ENCODE data around the gene PIGP. TPM values are rescaled to one million over a fixed set of nuclear protein-coding genes. Genes with fewer than 3 reads are reported as not detected.

Gene PIGP
- total RNA-seq, 4 donors from 2014 or later, result 6.0 to 17.5 (median 13.2) TPM

DNA sequence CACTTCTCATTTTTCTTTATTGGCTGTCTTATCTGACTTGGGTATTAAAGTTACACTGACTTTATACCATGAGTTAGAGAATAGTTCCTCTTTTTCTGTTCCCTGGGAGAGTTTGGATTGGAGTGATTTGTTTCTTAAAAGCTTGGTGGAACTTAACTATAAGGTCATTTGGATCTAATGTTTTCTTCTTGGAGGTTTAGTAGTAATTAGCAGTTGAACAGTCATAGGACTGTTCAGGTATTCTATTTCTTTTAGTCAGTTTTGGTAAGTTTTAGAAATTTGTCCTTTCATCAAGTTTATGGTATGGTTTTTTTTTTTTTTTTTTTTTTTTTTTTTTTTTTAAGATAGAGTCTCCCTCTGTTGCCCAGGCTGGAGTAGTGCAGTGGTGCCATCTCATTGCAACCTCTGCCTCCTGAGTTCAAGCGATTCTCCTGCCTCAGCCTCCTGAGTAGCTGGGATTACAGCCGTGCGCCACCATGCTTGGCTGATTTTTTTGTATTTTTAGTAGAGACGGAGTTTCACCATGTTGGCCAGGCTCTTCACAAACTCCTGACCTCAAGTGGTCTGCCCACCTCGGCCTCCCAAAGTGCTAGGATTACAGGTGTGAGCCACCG lies 6.4 kb upstream of the PIGP start:
- intact Hi-C loops (cut with DNase I; ENCODE audit: low total_unique reads), result no loop called here
- no peak overlapping the region for H3K4me3 ChIP-seq (ENCODE audit: low read depth, poor library complexity, severe bottlenecking)
- 75 to 83% methylated on average over 6 of the region's 6 CpGs for WGBS, 2 donors

DNA sequence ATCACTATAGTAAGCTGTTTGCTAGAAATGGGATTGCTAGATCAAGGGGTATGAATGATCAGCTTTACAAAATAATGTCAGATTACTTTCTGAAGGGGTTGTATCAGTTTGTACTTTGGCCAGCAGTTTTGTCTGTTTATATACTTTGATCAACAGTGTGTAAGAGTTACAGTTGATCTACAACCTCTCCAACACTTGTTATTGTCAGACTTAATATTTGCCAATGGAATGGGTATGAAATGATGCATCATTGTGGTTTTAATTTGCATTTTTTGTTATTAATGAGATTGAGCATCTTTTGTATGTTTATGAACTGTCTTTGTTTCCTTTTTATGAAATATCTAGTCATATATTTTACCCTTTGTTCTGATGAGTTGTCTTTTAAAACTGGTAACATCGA lies 4.5 kb upstream of the PIGP start:
- DNase-seq (ENCODE audit: low spot score in 2 of 2), result no peak
- TF ChIP-seq POLR2A (IDR thresholded peaks at IDR 0.05) (no peak), CTCF (IDR thresholded peaks at IDR 0.05) (no peak)
- intact Hi-C loops (cut with DNase I; ENCODE audit: low total_unique reads), result no loop called here
- 51 to 75% methylated on average over 1 of the region's 1 CpG for WGBS, 2 donors
- H3K4me3 ChIP-seq (ENCODE audit: low read depth, poor library complexity, severe bottlenecking), result no peak overlapping the region

More for the DNA sequence above, 6.4 kb upstream of the PIGP start:
- no peak for DNase-seq (ENCODE audit: low spot score in 2 of 2)
- TF ChIP-seq POLR2A (IDR thresholded peaks at IDR 0.05) (no peak), CTCF (IDR thresholded peaks at IDR 0.05) (no peak)

- no peak overlapping the region for H3K4me3 ChIP-seq (ENCODE audit: low read depth, poor library complexity, severe bottlenecking)
- WGBS, 2 donors, result 91 to 93% methylated on average over 4 of the region's 4 CpGs
- TF ChIP-seq CTCF (IDR thresholded peaks at IDR 0.05), result no peak
- no peak for TF ChIP-seq POLR2A (IDR thresholded peaks at IDR 0.05)
- intact Hi-C loops (cut with DNase I; ENCODE audit: low total_unique reads), result no loop called here
- DNase-seq (ENCODE audit: low spot score in 2 of 2), result no peak
These were observed 3.4 kb upstream of the PIGP start for GRCh38 chr21:37076087-37076850.

GRCh38 chr21:37075214-37075770 lies 2.4 kb upstream of the PIGP start:
- TF ChIP-seq POLR2A (IDR thresholded peaks at IDR 0.05) (no peak), CTCF (IDR thresholded peaks at IDR 0.05) (no peak)
- intact Hi-C loops (cut with DNase I; ENCODE audit: low total_unique reads), result no loop called here
- 88 to 89% methylated on average over 4 of the region's 4 CpGs for WGBS, 2 donors
- H3K4me3 ChIP-seq (ENCODE audit: low read depth, poor library complexity, severe bottlenecking), result no peak overlapping the region
- no peak for DNase-seq (ENCODE audit: low spot score in 2 of 2)

GRCh38 chr21:37074546-37074945 lies 1.7 kb upstream of the PIGP start:
- TF ChIP-seq POLR2A (IDR thresholded peaks at IDR 0.05) (no peak), CTCF (IDR thresholded peaks at IDR 0.05) (no peak)
- intact Hi-C loops (cut with DNase I; ENCODE audit: low total_unique reads), result no loop called here
- peak overlapping the region; percentile 92 for H3K4me3 ChIP-seq (ENCODE audit: low read depth, poor library complexity, severe bottlenecking)
- 20 to 27% methylated on average over 9 of the region's 9 CpGs for WGBS, 2 donors
- DNase-seq (ENCODE audit: low spot score in 2 of 2), result no peak

Data from lower leg skin (tissue), 4 donors.